Measurements from ENCODE around the gene SNX18. TPM values are rescaled to one million over a fixed set of nuclear protein-coding genes. Genes with fewer than 3 reads are reported as not detected.
A peak's percentile ranks its signal among the peaks of the same experiment; 100 is the strongest.

SNX18 gene
- total RNA-seq, 5 donors from 2014 or later (not counting 1 experiment from before 2014, with no cell fraction given), result 13.7 to 35.7 (median 31.1) TPM

- no peaks in the 10 kb centered on the region for H3K9me3 Mint-ChIP-seq
- H3K36me3 Mint-ChIP-seq, result peaks cover 6% of the 10 kb centered on the region
- H3K36me3 ChIP-seq (ENCODE audit: control insufficient read depth in 2 of 2, extremely low read depth in 1 of 2, insufficient read depth in 1 of 2, low read length in 1 of 2), result peaks cover 0 to 2% of the 10 kb centered on the region in 2 donors
- no peak overlapping the region for H3K27ac ChIP-seq (ENCODE audit: low read length)
- H3K4me3 ChIP-seq (ENCODE audit: control insufficient read depth in 1 of 2, extremely low read depth in 1 of 2, low read length in 1 of 2), result no peak overlapping the region
- H3K27me3 ChIP-seq (replicated peaks in 1 of 2; ENCODE audit: control insufficient read depth in 2 of 2, extremely low read depth in 1 of 2, insufficient read depth in 2 of 2, low read length in 1 of 2), result no peaks in the 10 kb centered on the region
- H3K4me1 ChIP-seq (ENCODE audit: control insufficient read depth in 1 of 2, extremely low read depth in 1 of 2, insufficient read depth in 2 of 2, low read length in 2 of 2), result peaks cover 24 to 51% of the 10 kb centered on the region in 2 experiments
- DNase-seq, result no peak
- no peak overlapping the region for H3K4me3 Mint-ChIP-seq
- H3K4me1 Mint-ChIP-seq, result peaks cover 11 to 60% (median 54%) of the 10 kb centered on the region in 3 donors
- WGBS (ENCODE audit: insufficient coverage), result 100% methylated on average over 1 of the region's 4 CpGs
- ChIA-PET POLR2A (interaction anchor here in 1 of 2 donors (0.6 kb wide), 1 partner anchor 320 kb away, joined by 4 read pairs; no protein-coding TSS in a partner anchor), CTCF (interaction anchor here (0.6 to 1.6 kb wide), 5 partner anchors 15 to 320 kb away, joined by 3 to 10 read pairs (median 5); no protein-coding TSS in a partner anchor)
- H3K27me3 Mint-ChIP-seq, result no peaks in the 10 kb centered on the region
- ATAC-seq (replicated peaks in 1 of 4), result no peak
- H3K9me3 ChIP-seq, result no peaks in the 10 kb centered on the region
- H3K27ac Mint-ChIP-seq, result no peak overlapping the region
Measured at GRCh38 chr5:54525261-54525660, 7.7 kb downstream of the SNX18 start.

GRCh38 chr5:54525692-54526091, 8.1 kb downstream of the SNX18 start:
- no peaks in the 10 kb centered on the region for H3K27me3 Mint-ChIP-seq
- ChIA-PET CTCF (interaction anchor here (0.6 to 1.6 kb wide), 4 partner anchors 14 to 319 kb away, joined by 3 to 6 read pairs (median 4); no protein-coding TSS in a partner anchor), POLR2A (interaction anchor here (0.6 kb wide), 2 partner anchors 313 to 319 kb away, joined by 4 to 9 read pairs; no protein-coding TSS in a partner anchor)
- ATAC-seq (replicated peaks in 1 of 4) (no peak), DNase-seq (no peak)
- H3K4me1 Mint-ChIP-seq, result peaks cover 8 to 56% (median 52%) of the 10 kb centered on the region in 3 donors
- H3K4me3 ChIP-seq (ENCODE audit: control insufficient read depth in 1 of 2, extremely low read depth in 1 of 2, low read length in 1 of 2), result no peak overlapping the region
- H3K36me3 ChIP-seq (ENCODE audit: control insufficient read depth in 2 of 2, extremely low read depth in 1 of 2, insufficient read depth in 1 of 2, low read length in 1 of 2), result peaks cover 0 to 2% of the 10 kb centered on the region in 2 donors
- no peaks in the 10 kb centered on the region for H3K27me3 ChIP-seq (replicated peaks in 1 of 2; ENCODE audit: control insufficient read depth in 2 of 2, extremely low read depth in 1 of 2, insufficient read depth in 2 of 2, low read length in 1 of 2)
- H3K27ac ChIP-seq (ENCODE audit: low read length), result no peak overlapping the region
- no peak overlapping the region for H3K4me3 Mint-ChIP-seq
- H3K27ac Mint-ChIP-seq, result no peak overlapping the region
- peaks cover 6% of the 10 kb centered on the region for H3K36me3 Mint-ChIP-seq
- 75% methylated on average over 2 of the region's 6 CpGs for WGBS (ENCODE audit: insufficient coverage)
- H3K9me3 ChIP-seq, result no peaks in the 10 kb centered on the region
- peaks cover 21 to 48% of the 10 kb centered on the region in 2 experiments for H3K4me1 ChIP-seq (ENCODE audit: control insufficient read depth in 1 of 2, extremely low read depth in 1 of 2, insufficient read depth in 2 of 2, low read length in 2 of 2)
- H3K9me3 Mint-ChIP-seq, result no peaks in the 10 kb centered on the region

- Mint-ChIP-seq H3K27ac (no peak overlapping the region), H3K27me3 (no peaks in the 10 kb centered on the region), H3K4me1 (peaks cover 11 to 55% (median 52%) of the 10 kb centered on the region in 3 donors), H3K4me3 (no peak overlapping the region), H3K36me3 (peaks cover 10% of the 10 kb centered on the region), H3K9me3 (no peaks in the 10 kb centered on the region)
- no peak for ATAC-seq (replicated peaks in 1 of 4)
- no peak overlapping the region for H3K4me3 ChIP-seq (ENCODE audit: control insufficient read depth in 1 of 2, extremely low read depth in 1 of 2, low read length in 1 of 2)
- peaks cover 0 to 2% of the 10 kb centered on the region in 2 donors for H3K36me3 ChIP-seq (ENCODE audit: control insufficient read depth in 2 of 2, extremely low read depth in 1 of 2, insufficient read depth in 1 of 2, low read length in 1 of 2)
- POLR2A ChIA-PET, result interaction anchor here in 1 of 2 donors (0.6 to 0.7 kb wide), 2 partner anchors 333 to 352 kb away, joined by 3 read pairs; no protein-coding TSS in a partner anchor
- 100% methylated on average over 2 of the region's 6 CpGs for WGBS (ENCODE audit: insufficient coverage)
- no peaks in the 10 kb centered on the region for H3K27me3 ChIP-seq (replicated peaks in 1 of 2; ENCODE audit: control insufficient read depth in 2 of 2, extremely low read depth in 1 of 2, insufficient read depth in 2 of 2, low read length in 1 of 2)
- no peak for DNase-seq
- peaks cover 15 to 48% of the 10 kb centered on the region in 2 experiments for H3K4me1 ChIP-seq (ENCODE audit: control insufficient read depth in 1 of 2, extremely low read depth in 1 of 2, insufficient read depth in 2 of 2, low read length in 2 of 2)
- CTCF ChIA-PET, result interaction anchor here (1.2 to 1.3 kb wide), 2 partner anchors 37 to 318 kb away, joined by 3 to 4 read pairs; no protein-coding TSS in a partner anchor
- H3K27ac ChIP-seq (ENCODE audit: low read length), result no peak overlapping the region
- no peaks in the 10 kb centered on the region for H3K9me3 ChIP-seq
Measured at GRCh38 chr5:54526604-54527288, 9.2 kb downstream of the SNX18 start.

GRCh38 chr5:54528633-54529209, 11.2 kb downstream of the SNX18 start:
- peaks cover 27 to 47% (median 45%) of the 10 kb centered on the region in 3 donors for H3K4me1 Mint-ChIP-seq
- H3K9me3 ChIP-seq, result no peaks in the 10 kb centered on the region
- no peak overlapping the region for H3K27ac Mint-ChIP-seq
- ChIA-PET POLR2A (no interaction called here), CTCF (interaction anchor here in 1 of 2 donors (0.9 kb wide), 1 partner anchor 40 kb away, joined by 3 read pairs; no protein-coding TSS in a partner anchor)
- H3K9me3 Mint-ChIP-seq, result no peaks in the 10 kb centered on the region
- no peak for ATAC-seq (replicated peaks in 1 of 4)
- H3K27ac ChIP-seq (ENCODE audit: low read length), result no peak overlapping the region
- H3K36me3 Mint-ChIP-seq, result peaks cover 3% of the 10 kb centered on the region
- no peak for DNase-seq
- no peaks in the 10 kb centered on the region for H3K36me3 ChIP-seq (ENCODE audit: control insufficient read depth in 2 of 2, extremely low read depth in 1 of 2, insufficient read depth in 1 of 2, low read length in 1 of 2)
- WGBS (ENCODE audit: insufficient coverage), result 88% methylated on average over 15 of the region's 15 CpGs
- no peaks in the 10 kb centered on the region for H3K27me3 ChIP-seq (replicated peaks in 1 of 2; ENCODE audit: control insufficient read depth in 2 of 2, extremely low read depth in 1 of 2, insufficient read depth in 2 of 2, low read length in 1 of 2)
- H3K4me1 ChIP-seq (ENCODE audit: control insufficient read depth in 1 of 2, extremely low read depth in 1 of 2, insufficient read depth in 2 of 2, low read length in 2 of 2), result peaks cover 4 to 49% of the 10 kb centered on the region in 2 experiments
- no peak overlapping the region for H3K4me3 ChIP-seq (ENCODE audit: control insufficient read depth in 1 of 2, extremely low read depth in 1 of 2, low read length in 1 of 2)
- H3K27me3 Mint-ChIP-seq, result no peaks in the 10 kb centered on the region
- no peak overlapping the region for H3K4me3 Mint-ChIP-seq

GRCh38 chr5:54529565-54529964, 12.0 kb downstream of the SNX18 start:
- POLR2A ChIA-PET, result no interaction called here
- ATAC-seq (replicated peaks in 1 of 4), result no peak
- H3K27me3 Mint-ChIP-seq, result no peaks in the 10 kb centered on the region
- peaks cover 34 to 47% (median 43%) of the 10 kb centered on the region in 3 donors for H3K4me1 Mint-ChIP-seq
- H3K9me3 Mint-ChIP-seq, result no peaks in the 10 kb centered on the region
- Histone ChIP-seq H3K27me3 (replicated peaks in 1 of 2; ENCODE audit: control insufficient read depth in 2 of 2, extremely low read depth in 1 of 2, insufficient read depth in 2 of 2, low read length in 1 of 2) (no peaks in the 10 kb centered on the region), H3K36me3 (ENCODE audit: control insufficient read depth in 2 of 2, extremely low read depth in 1 of 2, insufficient read depth in 1 of 2, low read length in 1 of 2) (peaks cover 0 to 2% of the 10 kb centered on the region in 2 donors), H3K4me1 (ENCODE audit: control insufficient read depth in 1 of 2, extremely low read depth in 1 of 2, insufficient read depth in 2 of 2, low read length in 2 of 2) (peaks cover 4 to 45% of the 10 kb centered on the region in 2 experiments), H3K9me3 (no peaks in the 10 kb centered on the region), H3K4me3 (ENCODE audit: control insufficient read depth in 1 of 2, extremely low read depth in 1 of 2, low read length in 1 of 2) (no peak overlapping the region), H3K27ac (ENCODE audit: low read length) (no peak overlapping the region)
- no CpG with 5 or more reads among the region's 2 CpGs for WGBS (ENCODE audit: insufficient coverage)
- H3K4me3 Mint-ChIP-seq, result no peak overlapping the region
- H3K27ac Mint-ChIP-seq, result no peak overlapping the region
- CTCF ChIA-PET, result interaction anchor here in 1 of 2 donors (0.9 kb wide), 1 partner anchor 41 kb away, joined by 3 read pairs; no protein-coding TSS in a partner anchor
- H3K36me3 Mint-ChIP-seq, result peaks cover 8% of the 10 kb centered on the region
- no peak for DNase-seq

- ChIA-PET POLR2A (interaction anchor here in 1 of 2 donors (0.7 kb wide), 1 partner anchor 223 kb away, joined by 5 read pairs; no protein-coding TSS in a partner anchor), CTCF (interaction anchor here (0.5 to 0.7 kb wide), 2 partner anchors 12 to 636 kb away, joined by 4 to 5 read pairs; no protein-coding TSS in a partner anchor)
- Mint-ChIP-seq H3K36me3 (peaks cover 21% of the 10 kb centered on the region), H3K4me1 (peaks cover 38 to 44% (median 40%) of the 10 kb centered on the region in 3 donors), H3K4me3 (peak overlapping the region in 1 of 3 donors; percentile 11), H3K9me3 (no peaks in the 10 kb centered on the region), H3K27me3 (no peaks in the 10 kb centered on the region), H3K27ac (no peak overlapping the region)
- H3K4me3 ChIP-seq (ENCODE audit: control insufficient read depth in 1 of 2, extremely low read depth in 1 of 2, low read length in 1 of 2), result no peak overlapping the region
- no peaks in the 10 kb centered on the region for H3K27me3 ChIP-seq (replicated peaks in 1 of 2; ENCODE audit: control insufficient read depth in 2 of 2, extremely low read depth in 1 of 2, insufficient read depth in 2 of 2, low read length in 1 of 2)
- H3K36me3 ChIP-seq (ENCODE audit: control insufficient read depth in 2 of 2, extremely low read depth in 1 of 2, insufficient read depth in 1 of 2, low read length in 1 of 2), result peaks cover 0 to 2% of the 10 kb centered on the region in 2 donors
- 65% methylated on average over 11 of the region's 12 CpGs for WGBS (ENCODE audit: insufficient coverage)
- no peak overlapping the region for H3K27ac ChIP-seq (ENCODE audit: low read length)
- H3K4me1 ChIP-seq (ENCODE audit: control insufficient read depth in 1 of 2, extremely low read depth in 1 of 2, insufficient read depth in 2 of 2, low read length in 2 of 2), result peaks cover 4 to 33% of the 10 kb centered on the region in 2 experiments
- ATAC-seq (replicated peaks in 1 of 4) (no peak), DNase-seq (no peak)
- no peaks in the 10 kb centered on the region for H3K9me3 ChIP-seq
Measured at GRCh38 chr5:54531546-54531945, 14.0 kb downstream of the SNX18 start.

Data from T-cell (primary cell).